ENCODE results near the gene JTB.
"Not testable (repeated sequence)": the region's sequence is repeated elsewhere in the genome, so short reads cannot be mapped to it uniquely, and the experiment has no call there.

Gene JTB
- total RNA-seq = 8.5 to 14.7 (median 14.3) reads per million in 3 donors

DNA sequence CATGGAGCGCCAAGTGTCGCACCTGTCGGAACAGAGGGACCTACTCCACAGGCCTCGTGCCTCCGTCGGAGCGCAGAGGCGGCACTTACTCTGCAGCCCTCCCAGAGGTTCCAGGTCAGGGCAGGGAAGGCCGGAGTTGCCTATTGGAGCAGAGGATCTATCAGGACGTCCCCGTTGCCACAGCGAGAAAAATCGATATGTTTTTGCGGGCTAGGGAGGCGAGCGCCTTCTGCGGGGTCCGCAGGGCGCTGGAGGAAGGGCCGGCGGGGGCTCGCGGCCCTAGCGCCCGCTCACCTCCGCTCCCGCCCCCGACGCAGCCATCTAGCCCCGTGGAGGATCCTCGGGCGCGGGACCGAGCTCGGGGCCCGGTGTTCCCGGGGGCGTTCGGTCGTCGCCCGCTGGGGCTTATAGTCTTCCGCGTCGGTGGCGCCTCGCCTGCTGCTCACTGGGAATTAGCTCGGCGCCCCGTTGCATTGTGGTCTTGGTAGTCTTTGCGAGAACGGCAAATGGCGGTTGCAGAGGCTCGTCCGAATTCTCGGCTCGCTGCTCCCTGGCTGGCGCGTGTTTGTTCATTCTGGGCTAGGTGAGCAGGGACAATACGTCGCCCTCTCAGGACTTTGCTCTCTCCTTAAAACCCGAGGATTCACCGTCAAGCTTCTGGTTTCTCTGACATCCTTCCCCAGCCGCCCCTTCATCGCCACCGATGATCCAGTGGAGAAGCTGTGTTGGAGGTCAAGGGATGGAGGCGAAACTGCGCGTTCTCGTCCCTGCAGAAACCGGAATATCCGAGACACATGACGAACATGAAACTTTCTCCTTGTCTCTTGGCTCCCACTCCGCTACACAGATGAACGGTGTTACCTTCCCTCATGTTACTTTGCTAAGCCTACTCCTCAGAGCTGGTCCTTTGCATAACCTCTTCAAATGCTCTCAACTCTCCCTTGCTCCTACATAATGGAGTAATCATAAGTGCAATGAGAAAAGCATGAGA is at the start of gene JTB:
JTB (minus strand) TSS at position 425 of the 991 bp plus-strand sequence; CDS start at position 3, 422 bp downstream.
- Histone ChIP-seq H3K9me3 (ENCODE audit: control insufficient read depth, low read length) (no peaks in the 10 kb centered on the region), H3K4me1 (ENCODE audit: control insufficient read depth, insufficient read depth, low read length, poor library complexity, severe bottlenecking) (peaks cover 16% of the 10 kb centered on the region), H3K4me3 (ENCODE audit: insufficient read depth, low read depth, low read length, poor library complexity, severe bottlenecking) (peak within 1 kb of the TSS; percentile 93), H3K27ac (ENCODE audit: insufficient read depth, low read length, poor library complexity, severe bottlenecking) (peak within 1 kb of the TSS; percentile 91), H3K27me3 (replicated peaks; ENCODE audit: control insufficient read depth, insufficient read depth, low read length, poor library complexity, severe bottlenecking) (no peaks in the 10 kb centered on the region), H3K36me3 (ENCODE audit: control insufficient read depth, insufficient read depth, low read length) (peaks cover 26% of the 10 kb centered on the region)
- peak; percentile 70 to 78 (median 71) for DNase-seq

DNA sequence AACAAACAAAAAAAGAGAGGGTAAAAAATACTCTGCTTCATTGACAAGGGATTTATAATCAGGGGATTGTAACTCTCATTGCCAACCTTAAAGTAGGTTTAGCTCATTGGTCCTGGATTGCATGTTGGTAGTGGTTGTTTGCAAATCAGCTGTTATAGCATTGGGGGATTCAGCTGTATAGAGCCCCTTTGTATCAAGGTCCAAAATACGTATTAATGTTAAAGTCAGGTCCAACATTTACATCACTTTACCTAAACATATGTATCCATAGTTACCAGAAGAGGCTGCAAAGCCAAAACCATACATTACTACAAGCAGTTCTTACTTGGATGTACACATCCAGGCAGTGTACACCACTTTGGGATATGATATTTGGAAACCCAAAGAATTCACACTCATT is 42.5 kb upstream of the JTB start:
- H3K4me3 ChIP-seq (ENCODE audit: insufficient read depth, low read depth, low read length, poor library complexity, severe bottlenecking) = no peak overlapping the region
- H3K27ac ChIP-seq (ENCODE audit: insufficient read depth, low read length, poor library complexity, severe bottlenecking) = no peak overlapping the region
- DNase-seq = no peak
- no peaks in the 10 kb centered on the region for H3K36me3 ChIP-seq (ENCODE audit: control insufficient read depth, insufficient read depth, low read length)
- no peaks in the 10 kb centered on the region for H3K9me3 ChIP-seq (ENCODE audit: control insufficient read depth, low read length)
- no peaks in the 10 kb centered on the region for H3K27me3 ChIP-seq (replicated peaks; ENCODE audit: control insufficient read depth, insufficient read depth, low read length, poor library complexity, severe bottlenecking)
- no peaks in the 10 kb centered on the region for H3K4me1 ChIP-seq (ENCODE audit: control insufficient read depth, insufficient read depth, low read length, poor library complexity, severe bottlenecking)

DNA sequence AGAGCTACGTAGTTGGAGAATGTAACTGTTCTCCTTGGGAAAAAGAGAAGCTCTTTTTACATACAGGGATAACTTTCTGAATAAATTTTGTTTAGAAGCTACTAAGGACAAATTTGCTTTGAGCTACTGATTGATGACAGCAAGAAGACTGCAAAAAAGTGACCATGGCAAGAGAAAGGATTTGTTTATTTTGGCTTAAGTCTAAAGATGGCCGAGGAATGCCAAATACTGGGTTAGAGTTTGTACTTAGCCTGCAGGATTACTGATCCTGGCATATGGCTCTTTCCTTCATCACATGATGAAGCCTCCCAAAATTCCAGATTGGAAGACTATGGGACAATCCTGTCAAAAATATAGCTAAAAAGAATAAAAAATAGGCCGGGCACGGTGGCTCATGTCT is 41.8 kb upstream of the JTB start:
- H3K36me3 ChIP-seq (ENCODE audit: control insufficient read depth, insufficient read depth, low read length) = no peaks in the 10 kb centered on the region
- no peak overlapping the region for H3K27ac ChIP-seq (ENCODE audit: insufficient read depth, low read length, poor library complexity, severe bottlenecking)
- H3K27me3 ChIP-seq (replicated peaks; ENCODE audit: control insufficient read depth, insufficient read depth, low read length, poor library complexity, severe bottlenecking) = no peaks in the 10 kb centered on the region
- no peaks in the 10 kb centered on the region for H3K4me1 ChIP-seq (ENCODE audit: control insufficient read depth, insufficient read depth, low read length, poor library complexity, severe bottlenecking)
- no peak overlapping the region for H3K4me3 ChIP-seq (ENCODE audit: insufficient read depth, low read depth, low read length, poor library complexity, severe bottlenecking)
- DNase-seq = no peak
- no peaks in the 10 kb centered on the region for H3K9me3 ChIP-seq (ENCODE audit: control insufficient read depth, low read length)

GRCh38 chr1:154014154-154014907 is 36.9 kb upstream of the JTB start:
- Histone ChIP-seq H3K9me3 (ENCODE audit: control insufficient read depth, low read length) (no peaks in the 10 kb centered on the region), H3K36me3 (ENCODE audit: control insufficient read depth, insufficient read depth, low read length) (no peaks in the 10 kb centered on the region), H3K4me3 (ENCODE audit: insufficient read depth, low read depth, low read length, poor library complexity, severe bottlenecking) (no peak overlapping the region), H3K4me1 (ENCODE audit: control insufficient read depth, insufficient read depth, low read length, poor library complexity, severe bottlenecking) (no peaks in the 10 kb centered on the region), H3K27ac (ENCODE audit: insufficient read depth, low read length, poor library complexity, severe bottlenecking) (no peak overlapping the region), H3K27me3 (replicated peaks; ENCODE audit: control insufficient read depth, insufficient read depth, low read length, poor library complexity, severe bottlenecking) (no peaks in the 10 kb centered on the region)
- DNase-seq = no peak

DNA sequence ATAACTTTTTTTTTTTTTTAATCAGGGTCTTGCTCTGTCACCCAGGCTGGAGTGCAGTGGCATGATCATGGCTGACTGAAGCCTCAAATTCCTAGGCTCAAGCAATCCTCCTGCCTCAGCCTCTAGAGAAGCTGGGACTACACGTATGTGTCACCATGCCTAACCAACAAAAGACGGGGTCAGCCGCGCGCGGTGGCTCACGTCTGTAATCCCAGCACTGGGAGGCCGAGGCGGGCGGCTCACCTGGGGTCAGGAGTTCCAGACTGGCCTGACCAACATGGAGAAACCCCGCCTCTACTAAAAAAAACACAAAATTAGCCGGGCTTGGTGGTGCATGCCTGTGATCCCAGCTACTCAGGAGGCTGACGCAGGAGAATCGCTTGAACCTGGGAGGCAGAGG is 35.1 kb upstream of the JTB start:
- not testable (repeated sequence) for DNase-seq; H3K9me3 ChIP-seq (ENCODE audit: control insufficient read depth, low read length); H3K27ac ChIP-seq (ENCODE audit: insufficient read depth, low read length, poor library complexity, severe bottlenecking); H3K4me1 ChIP-seq (ENCODE audit: control insufficient read depth, insufficient read depth, low read length, poor library complexity, severe bottlenecking); H3K27me3 ChIP-seq (replicated peaks; ENCODE audit: control insufficient read depth, insufficient read depth, low read length, poor library complexity, severe bottlenecking); H3K4me3 ChIP-seq (ENCODE audit: insufficient read depth, low read depth, low read length, poor library complexity, severe bottlenecking); H3K36me3 ChIP-seq (ENCODE audit: control insufficient read depth, insufficient read depth, low read length)

DNA sequence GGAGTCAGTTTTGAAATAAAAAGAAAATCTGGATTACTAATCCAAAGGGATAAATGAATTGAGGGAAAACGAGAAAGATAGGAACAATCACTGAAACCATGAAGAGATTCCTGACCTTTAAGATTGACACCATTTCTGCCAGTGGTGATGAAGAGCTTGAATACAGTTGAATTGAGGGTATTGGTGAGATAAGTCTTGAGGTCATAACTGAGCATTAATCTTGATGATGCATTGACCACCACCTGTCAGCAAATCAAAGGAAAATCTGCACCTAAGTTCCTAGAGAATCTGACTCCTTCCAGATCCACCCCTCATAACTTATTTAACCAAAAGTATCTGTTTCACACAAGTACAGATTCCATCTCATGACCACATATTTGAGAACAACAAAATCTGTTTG is 34.7 kb upstream of the JTB start:
- no peak for DNase-seq
- H3K4me3 ChIP-seq (ENCODE audit: insufficient read depth, low read depth, low read length, poor library complexity, severe bottlenecking) = no peak overlapping the region
- no peaks in the 10 kb centered on the region for H3K36me3 ChIP-seq (ENCODE audit: control insufficient read depth, insufficient read depth, low read length)
- no peaks in the 10 kb centered on the region for H3K27me3 ChIP-seq (replicated peaks; ENCODE audit: control insufficient read depth, insufficient read depth, low read length, poor library complexity, severe bottlenecking)
- no peak overlapping the region for H3K27ac ChIP-seq (ENCODE audit: insufficient read depth, low read length, poor library complexity, severe bottlenecking)
- no peaks in the 10 kb centered on the region for H3K4me1 ChIP-seq (ENCODE audit: control insufficient read depth, insufficient read depth, low read length, poor library complexity, severe bottlenecking)
- H3K9me3 ChIP-seq (ENCODE audit: control insufficient read depth, low read length) = no peaks in the 10 kb centered on the region

DNA sequence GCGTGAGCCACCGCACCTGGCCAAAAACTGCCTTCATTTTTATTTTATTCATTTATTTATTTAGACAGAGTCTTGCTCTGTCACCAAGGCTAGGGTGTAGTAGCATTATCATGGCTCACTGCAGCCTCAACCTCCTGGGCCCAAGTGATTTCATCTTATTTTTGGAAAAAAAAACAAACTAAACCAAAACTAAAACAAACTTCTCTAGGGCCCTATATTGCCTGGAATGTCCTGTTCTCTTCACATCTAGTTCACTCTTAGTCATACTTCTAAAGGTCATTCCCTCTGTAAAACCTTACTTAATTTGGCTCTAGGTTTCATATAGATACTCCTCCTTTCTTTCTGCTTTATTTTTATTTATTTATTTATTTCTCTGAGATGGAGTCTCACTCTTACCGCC is 28.7 kb upstream of the JTB start:
- Histone ChIP-seq H3K4me1 (ENCODE audit: control insufficient read depth, insufficient read depth, low read length, poor library complexity, severe bottlenecking) (no peaks in the 10 kb centered on the region), H3K27me3 (replicated peaks; ENCODE audit: control insufficient read depth, insufficient read depth, low read length, poor library complexity, severe bottlenecking) (no peaks in the 10 kb centered on the region)
- no peak for DNase-seq

DNA sequence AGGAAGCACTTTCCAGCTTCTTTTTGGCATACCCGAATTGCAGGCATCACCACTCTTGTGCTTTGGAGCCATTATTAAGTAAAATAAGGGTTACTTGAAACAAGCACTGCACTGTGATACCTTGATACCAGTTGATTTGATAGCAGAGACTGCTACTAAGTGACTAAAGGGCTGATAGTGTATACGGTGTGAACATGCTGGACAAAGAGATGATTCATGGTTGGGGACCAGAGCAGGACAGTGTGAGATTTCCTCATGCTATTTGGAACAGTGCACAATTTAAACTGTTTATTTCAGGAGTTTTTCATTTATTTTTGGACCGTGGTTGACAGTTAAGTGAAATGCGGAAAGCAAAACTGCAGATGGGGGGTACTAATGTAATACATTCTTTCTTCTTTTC is 22.9 kb upstream of the JTB start:
- Histone ChIP-seq H3K27ac (ENCODE audit: insufficient read depth, low read length, poor library complexity, severe bottlenecking) (no peak overlapping the region), H3K4me3 (ENCODE audit: insufficient read depth, low read depth, low read length, poor library complexity, severe bottlenecking) (no peak overlapping the region), H3K9me3 (ENCODE audit: control insufficient read depth, low read length) (no peaks in the 10 kb centered on the region), H3K27me3 (replicated peaks; ENCODE audit: control insufficient read depth, insufficient read depth, low read length, poor library complexity, severe bottlenecking) (no peaks in the 10 kb centered on the region), H3K36me3 (ENCODE audit: control insufficient read depth, insufficient read depth, low read length) (peaks cover 4% of the 10 kb centered on the region), H3K4me1 (ENCODE audit: control insufficient read depth, insufficient read depth, low read length, poor library complexity, severe bottlenecking) (no peaks in the 10 kb centered on the region)
- DNase-seq = no peak

More for the DNA sequence above, 28.7 kb upstream of the JTB start:
- H3K36me3 ChIP-seq (ENCODE audit: control insufficient read depth, insufficient read depth, low read length) = no peaks in the 10 kb centered on the region
- no peak overlapping the region for H3K27ac ChIP-seq (ENCODE audit: insufficient read depth, low read length, poor library complexity, severe bottlenecking)
- H3K4me3 ChIP-seq (ENCODE audit: insufficient read depth, low read depth, low read length, poor library complexity, severe bottlenecking) = no peak overlapping the region
- no peaks in the 10 kb centered on the region for H3K9me3 ChIP-seq (ENCODE audit: control insufficient read depth, low read length)

DNA sequence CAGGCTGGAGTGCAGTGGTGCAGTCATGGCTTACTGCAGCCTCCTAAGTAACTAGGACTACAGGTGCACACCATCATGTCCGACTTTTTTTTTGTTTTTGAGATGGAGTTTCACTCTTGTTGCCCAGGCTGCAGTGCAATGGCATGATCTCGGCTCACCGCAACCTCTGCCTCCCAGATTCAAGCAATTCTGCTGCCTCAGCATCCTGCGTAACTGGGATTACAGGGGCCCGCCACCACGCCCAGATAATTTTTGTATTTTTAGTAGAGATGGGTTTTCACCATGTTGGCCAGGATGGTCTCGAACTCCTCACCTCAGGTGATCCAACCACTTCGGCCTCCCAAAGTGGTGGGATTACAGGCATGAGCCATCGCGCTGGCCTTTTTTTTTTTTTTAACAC is 19.4 kb upstream of the JTB start:
- not testable (repeated sequence) for H3K27ac ChIP-seq (ENCODE audit: insufficient read depth, low read length, poor library complexity, severe bottlenecking); DNase-seq; H3K4me3 ChIP-seq (ENCODE audit: insufficient read depth, low read depth, low read length, poor library complexity, severe bottlenecking); H3K27me3 ChIP-seq (replicated peaks; ENCODE audit: control insufficient read depth, insufficient read depth, low read length, poor library complexity, severe bottlenecking); H3K4me1 ChIP-seq (ENCODE audit: control insufficient read depth, insufficient read depth, low read length, poor library complexity, severe bottlenecking); H3K9me3 ChIP-seq (ENCODE audit: control insufficient read depth, low read length)
- peaks cover 27% of the 10 kb centered on the region for H3K36me3 ChIP-seq (ENCODE audit: control insufficient read depth, insufficient read depth, low read length)

DNA sequence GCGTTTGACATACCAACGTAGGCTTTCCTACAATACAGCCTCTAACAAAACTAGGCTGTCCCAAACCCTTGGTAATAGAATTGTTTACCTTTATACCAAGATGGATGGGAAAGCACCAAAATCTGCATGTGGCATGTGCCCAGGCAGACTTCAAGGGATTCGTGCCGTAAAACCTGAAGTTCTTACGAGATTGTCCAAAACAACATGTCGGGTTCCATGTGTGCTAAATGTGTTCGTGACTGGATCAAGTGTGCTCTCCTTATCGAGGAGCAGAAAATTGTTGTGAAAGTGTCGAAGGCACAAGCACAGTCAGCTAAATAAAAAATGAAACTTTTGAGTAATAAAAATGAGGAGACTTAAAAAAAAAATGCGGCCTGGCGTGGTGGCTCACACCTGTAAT is 18.2 kb upstream of the JTB start:
- no peak for DNase-seq
- Histone ChIP-seq H3K27me3 (replicated peaks; ENCODE audit: control insufficient read depth, insufficient read depth, low read length, poor library complexity, severe bottlenecking) (no peaks in the 10 kb centered on the region), H3K4me1 (ENCODE audit: control insufficient read depth, insufficient read depth, low read length, poor library complexity, severe bottlenecking) (peaks cover 15% of the 10 kb centered on the region), H3K9me3 (ENCODE audit: control insufficient read depth, low read length) (no peaks in the 10 kb centered on the region), H3K27ac (ENCODE audit: insufficient read depth, low read length, poor library complexity, severe bottlenecking) (no peak overlapping the region), H3K4me3 (ENCODE audit: insufficient read depth, low read depth, low read length, poor library complexity, severe bottlenecking) (no peak overlapping the region), H3K36me3 (ENCODE audit: control insufficient read depth, insufficient read depth, low read length) (peaks cover 30% of the 10 kb centered on the region)
